GM18520 (cell line): Measurements from ENCODE around the gene UBASH3B.

ENCODE experiments used
- ATAC-seq: cut with Tn5 transposase; IDR thresholded peaks from one replicate; pipeline ENCODE4 v1.9.1; 2021; ENCODE audit not compliant: unreplicated experiment

The UBASH3B gene

GRCh38 chr11:122751292-122752070, 96.0 kb downstream of the UBASH3B start:
- ATAC-seq: no peak

GRCh38 chr11:122754028-122754427, 98.5 kb downstream of the UBASH3B start:
- ATAC-seq: no peak

GRCh38 chr11:122754553-122755322, 99.2 kb downstream of the UBASH3B start:
- ATAC-seq: no peak

- ATAC-seq: no peak
Observed at GRCh38 chr11:122755409-122755808, 99.9 kb downstream of the UBASH3B start.

GRCh38 chr11:122755941-122756340, 100.4 kb downstream of the UBASH3B start:
- no peak for ATAC-seq

- ATAC-seq: no peak
Observed at GRCh38 chr11:122756417-122756816, 100.9 kb downstream of the UBASH3B start.

GRCh38 chr11:122757201-122757600, 101.7 kb downstream of the UBASH3B start:
- ATAC-seq: no peak

- no peak for ATAC-seq
Observed at GRCh38 chr11:122758339-122758738, 102.8 kb downstream of the UBASH3B start.

- ATAC-seq: no peak
Observed at GRCh38 chr11:122758974-122759373, 103.5 kb downstream of the UBASH3B start.

GRCh38 chr11:122763108-122763507, 107.6 kb downstream of the UBASH3B start:
- ATAC-seq: no peak

GRCh38 chr11:122764371-122765090, 109.0 kb downstream of the UBASH3B start:
- no peak for ATAC-seq

- no peak for ATAC-seq
Observed at GRCh38 chr11:122765487-122766131, 110.1 kb downstream of the UBASH3B start.

GRCh38 chr11:122769126-122769780, 113.7 kb downstream of the UBASH3B start:
- no peak for ATAC-seq

GRCh38 chr11:122772945-122773344, 117.4 kb downstream of the UBASH3B start:
- ATAC-seq: no peak

- no peak for ATAC-seq
Observed at GRCh38 chr11:122773781-122774266, 118.3 kb downstream of the UBASH3B start.

GRCh38 chr11:122775675-122776271, 120.3 kb downstream of the UBASH3B start:
- ATAC-seq: no peak

GRCh38 chr11:122776546-122776945, 121.0 kb downstream of the UBASH3B start:
- no peak for ATAC-seq

GRCh38 chr11:122777343-122777742, 121.8 kb downstream of the UBASH3B start:
- ATAC-seq: no peak

GRCh38 chr11:122778148-122778547, 122.6 kb downstream of the UBASH3B start:
- no peak for ATAC-seq

- no peak for ATAC-seq
Observed at GRCh38 chr11:122779047-122779629, 123.6 kb downstream of the UBASH3B start.
